GM19035 (cell line): ENCODE data around the gene CREB3.

Experiments
- ATAC-seq: cut with Tn5 transposase; IDR thresholded peaks from one replicate; pipeline ENCODE4 v1.9.1; 2021; ENCODE audit not compliant: unreplicated experiment

The CREB3 gene

GRCh38 chr9:35732185-35732799 is at the start of gene CREB3, which contains the start of gene TLN1:
CREB3 (plus strand) TSS chr9:35732666; CDS start chr9:35732773, 107 bp downstream.
TLN1 (minus strand) TSS chr9:35732195; CDS start chr9:35725694, 6,501 bp downstream.
- peak; percentile 75 for ATAC-seq

- ATAC-seq = no peak
Observed at GRCh38 chr9:35683323-35683722, 49.1 kb upstream of the CREB3 start.

GRCh38 chr9:35684921-35685320 is 47.5 kb upstream of the CREB3 start:
- ATAC-seq = no peak

GRCh38 chr9:35685506-35685905 is 47.0 kb upstream of the CREB3 start:
- ATAC-seq = no peak

GRCh38 chr9:35686222-35687203 is 46.0 kb upstream of the CREB3 start:
- ATAC-seq = no peak

GRCh38 chr9:35687306-35687705 is 45.2 kb upstream of the CREB3 start:
- ATAC-seq = no peak

GRCh38 chr9:35687972-35688557 is 44.4 kb upstream of the CREB3 start:
- ATAC-seq = no peak

GRCh38 chr9:35688558-35689541 is 43.6 kb upstream of the CREB3 start:
- no peak for ATAC-seq

GRCh38 chr9:35689542-35690293 is 42.7 kb upstream of the CREB3 start, which contains the start of gene TPM2:
TPM2 (minus strand) TSS chr9:35689925; CDS start chr9:35689817, 108 bp downstream.
- ATAC-seq = no peak

GRCh38 chr9:35690294-35690613 is 42.2 kb upstream of the CREB3 start:
- ATAC-seq = no peak

- no peak for ATAC-seq
Observed at GRCh38 chr9:35690614-35691333, 41.7 kb upstream of the CREB3 start.

GRCh38 chr9:35691334-35691650 is 41.2 kb upstream of the CREB3 start:
- no peak for ATAC-seq

- ATAC-seq = no peak
Observed at GRCh38 chr9:35691757-35692301, 40.6 kb upstream of the CREB3 start.

GRCh38 chr9:35695943-35696401 is 36.5 kb upstream of the CREB3 start:
- ATAC-seq = no peak

- ATAC-seq = peak; percentile 75
Observed at GRCh38 chr9:35696520-35697215, 35.8 kb upstream of the CREB3 start.

GRCh38 chr9:35697486-35697885 is 35.0 kb upstream of the CREB3 start:
- ATAC-seq = no peak

GRCh38 chr9:35698231-35698630 is 34.2 kb upstream of the CREB3 start:
- no peak for ATAC-seq

GRCh38 chr9:35700031-35700430 is 32.4 kb upstream of the CREB3 start:
- no peak for ATAC-seq
